Panc1 (cell line): ENCODE data around the gene CDK5RAP2. TPM values are rescaled to one million over a fixed set of nuclear protein-coding genes. Genes with fewer than 3 reads are reported as not detected.

Source experiments
- ATAC-seq: fragments of 200-7000 bp; cut with Tn5 transposase; 2 replicates; pipeline ENCODE4 v1.9.1; 2020; ENCODE audit warnings: mild to moderate bottlenecking, moderate library complexity
- BruUV-seq: library from RNA; stranded (reverse); fragments of 400-500 nt; replicated peaks from 2 replicates; lab custom pipeline; 2021; lab: Mats Ljungman, UMichigan
- CTCF ChIA-PET: fragments of 300-600 bp; sonication (Branson Sonifier 250); formaldehyde crosslinking; loops from one replicate; lab custom pipeline; 2022; ENCODE audit warnings: antibody characterized with exemption; lab: Charles Lee
- POLR2A ChIA-PET: fragments of 300-600 bp; sonication (Branson Sonifier 250); formaldehyde crosslinking; loops from one replicate; lab custom pipeline; 2022; ENCODE audit warnings: antibody characterized with exemption; lab: Charles Lee
- DNase-seq: peaks from one replicate; pipeline ENCODE4 v3.0.0-alpha.2; 2010; ENCODE audit warnings: low read depth, low spot score
- H3K27ac ChIP-seq: 2 replicates; pipeline ENCODE4 v1.5.1; 2011; ENCODE audit warnings: mild to moderate bottlenecking, low read length, inconsistent platforms
- H3K27me3 ChIP-seq: fragments of 200-500 bp; sonication (Bioruptor generic); 2 replicates; pipeline ENCODE4 v1.6.0; 2014; ENCODE audit warnings: low read length, inconsistent platforms; ENCODE audit not compliant: control insufficient read depth, insufficient read depth
- H3K36me3 ChIP-seq: fragments of 200-500 bp; sonication (Bioruptor generic); 2 replicates; pipeline ENCODE4 v1.5.1; 2014; ENCODE audit warnings: inconsistent platforms, mild to moderate bottlenecking, low read length, moderate library complexity; ENCODE audit not compliant: control insufficient read depth, insufficient read depth
- H3K4me1 ChIP-seq: 2 replicates; pipeline ENCODE4 v1.5.1; 2011; ENCODE audit warnings: inconsistent platforms, mild to moderate bottlenecking, low read length, moderate library complexity; ENCODE audit not compliant: control insufficient read depth, insufficient read depth
- H3K4me3 ChIP-seq, 2 experiments: 2 replicates each; pipeline ENCODE4 v1.5.1; 2011 to 2012; ENCODE audit warnings: low read depth in 2 of 2, low read length in 2 of 2, mild to moderate bottlenecking in 2 of 2, inconsistent platforms in 1 of 2, moderate library complexity in 1 of 2
- H3K9me3 ChIP-seq: fragments of 200-500 bp; sonication (Bioruptor generic); 2 replicates; pipeline ENCODE4 v1.5.1; 2014; ENCODE audit warnings: low read depth, mild to moderate bottlenecking, inconsistent platforms, low read length, moderate library complexity; ENCODE audit not compliant: control insufficient read depth, insufficient read depth
- POLR2AphosphoS5 ChIP-seq: IDR thresholded peaks from 2 replicates; pipeline ENCODE4 v1.6.1; 2012; ENCODE audit warnings: mild to moderate bottlenecking, low read depth, low read length, moderate library complexity
- SIN3A ChIP-seq: IDR thresholded peaks from 2 replicates; pipeline ENCODE4 v1.6.1; 2012; ENCODE audit warnings: low read depth, mild to moderate bottlenecking, low read length, moderate library complexity, borderline replicate concordance; ENCODE audit not compliant: insufficient read depth
- TCF7L2 ChIP-seq: IDR thresholded peaks from 2 replicates; pipeline ENCODE4 v1.6.1; 2011; ENCODE audit warnings: mild to moderate bottlenecking, low read depth, low read length, inconsistent platforms
- in situ Hi-C: cut with HindIII; loops from 2 replicates; pipeline ENCODE4 v1.10.0; 2016; ENCODE audit warnings: low sequenced_read_pairs, low pct_unique_long_range_greater_than_20kb
- intact Hi-C: fragments of 100-400 bp; cut with micrococcal nuclease; formaldehyde crosslinking; loops from one replicate; pipeline ENCODE4 v1.10.0; 2022; ENCODE audit not compliant: unreplicated experiment
- total RNA-seq: library from RNA; stranded (reverse); gene quantifications from one replicate; pipeline ENCODE4 v1.2.1, GENCODE V29; 2021; ENCODE audit not compliant: unreplicated experiment
- TF ChIP-seq, protein P1 (sequence below), 2 experiments: IDR thresholded peaks; 2 replicates each; pipeline ENCODE4 v1.6.1; 2011 to 2012; ENCODE audit warnings: low read depth in 2 of 2, control low read depth in 1 of 2, low read length in 1 of 2, mild to moderate bottlenecking in 1 of 2, moderate library complexity in 1 of 2; ENCODE audit not compliant: insufficient read depth in 1 of 2
- TF ChIP-seq, protein P2 (sequence below): fragments of 450-650 bp; IDR thresholded peaks from 2 replicates; pipeline ENCODE4 v1.5.1; 2017; ENCODE audit warnings: mild to moderate bottlenecking

Gene CDK5RAP2
- total RNA-seq, 1 experiment from 2014 or later, result 47.7 TPM

DNA sequence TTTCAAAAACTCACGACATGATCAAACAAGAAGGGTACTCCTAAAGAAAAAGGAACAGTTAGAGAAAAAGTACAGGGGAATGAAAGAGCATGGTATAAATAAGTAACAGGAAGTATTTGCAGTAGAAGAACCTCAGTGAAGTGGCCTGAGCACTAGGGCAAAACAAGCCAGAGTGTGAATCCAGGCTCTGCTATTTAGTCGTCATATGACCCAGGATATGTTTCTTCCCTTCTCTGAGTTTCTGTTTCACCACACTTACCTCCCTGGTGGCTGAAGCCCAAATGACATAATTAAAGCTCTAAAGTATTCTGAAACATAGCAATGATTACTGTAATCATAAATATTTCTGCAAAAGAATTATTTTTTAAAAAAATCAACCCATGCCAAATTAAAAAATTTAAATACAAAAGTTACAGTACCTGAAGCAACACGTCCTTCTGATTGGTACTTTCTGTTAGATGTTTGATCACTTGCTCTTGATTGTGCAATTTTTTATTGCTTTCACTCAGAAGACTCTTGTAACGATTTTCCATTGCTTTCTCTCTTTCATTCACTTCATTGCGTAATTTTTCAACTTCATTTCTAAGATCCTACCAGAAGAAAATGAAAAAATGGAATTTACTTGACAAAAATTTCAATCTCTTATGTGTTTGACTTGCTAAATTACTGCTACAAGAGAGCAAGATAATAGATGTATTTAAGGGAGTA, 88.9 kb downstream of the CDK5RAP2 start:
- no peaks in the 10 kb centered on the region for H3K27me3 ChIP-seq
- TF ChIP-seq, protein P1, sequence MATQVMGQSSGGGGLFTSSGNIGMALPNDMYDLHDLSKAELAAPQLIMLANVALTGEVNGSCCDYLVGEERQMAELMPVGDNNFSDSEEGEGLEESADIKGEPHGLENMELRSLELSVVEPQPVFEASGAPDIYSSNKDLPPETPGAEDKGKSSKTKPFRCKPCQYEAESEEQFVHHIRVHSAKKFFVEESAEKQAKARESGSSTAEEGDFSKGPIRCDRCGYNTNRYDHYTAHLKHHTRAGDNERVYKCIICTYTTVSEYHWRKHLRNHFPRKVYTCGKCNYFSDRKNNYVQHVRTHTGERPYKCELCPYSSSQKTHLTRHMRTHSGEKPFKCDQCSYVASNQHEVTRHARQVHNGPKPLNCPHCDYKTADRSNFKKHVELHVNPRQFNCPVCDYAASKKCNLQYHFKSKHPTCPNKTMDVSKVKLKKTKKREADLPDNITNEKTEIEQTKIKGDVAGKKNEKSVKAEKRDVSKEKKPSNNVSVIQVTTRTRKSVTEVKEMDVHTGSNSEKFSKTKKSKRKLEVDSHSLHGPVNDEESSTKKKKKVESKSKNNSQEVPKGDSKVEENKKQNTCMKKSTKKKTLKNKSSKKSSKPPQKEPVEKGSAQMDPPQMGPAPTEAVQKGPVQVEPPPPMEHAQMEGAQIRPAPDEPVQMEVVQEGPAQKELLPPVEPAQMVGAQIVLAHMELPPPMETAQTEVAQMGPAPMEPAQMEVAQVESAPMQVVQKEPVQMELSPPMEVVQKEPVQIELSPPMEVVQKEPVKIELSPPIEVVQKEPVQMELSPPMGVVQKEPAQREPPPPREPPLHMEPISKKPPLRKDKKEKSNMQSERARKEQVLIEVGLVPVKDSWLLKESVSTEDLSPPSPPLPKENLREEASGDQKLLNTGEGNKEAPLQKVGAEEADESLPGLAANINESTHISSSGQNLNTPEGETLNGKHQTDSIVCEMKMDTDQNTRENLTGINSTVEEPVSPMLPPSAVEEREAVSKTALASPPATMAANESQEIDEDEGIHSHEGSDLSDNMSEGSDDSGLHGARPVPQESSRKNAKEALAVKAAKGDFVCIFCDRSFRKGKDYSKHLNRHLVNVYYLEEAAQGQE (IDR thresholded peaks at IDR 0.05; ENCODE audit: insufficient read depth in 1 of 2, low read depth in 2 of 2, low read length in 1 of 2), result no peak
- TF ChIP-seq SIN3A (no peak), POLR2AphosphoS5 (no peak), TCF7L2 (no peak)
- TF ChIP-seq, protein P2, sequence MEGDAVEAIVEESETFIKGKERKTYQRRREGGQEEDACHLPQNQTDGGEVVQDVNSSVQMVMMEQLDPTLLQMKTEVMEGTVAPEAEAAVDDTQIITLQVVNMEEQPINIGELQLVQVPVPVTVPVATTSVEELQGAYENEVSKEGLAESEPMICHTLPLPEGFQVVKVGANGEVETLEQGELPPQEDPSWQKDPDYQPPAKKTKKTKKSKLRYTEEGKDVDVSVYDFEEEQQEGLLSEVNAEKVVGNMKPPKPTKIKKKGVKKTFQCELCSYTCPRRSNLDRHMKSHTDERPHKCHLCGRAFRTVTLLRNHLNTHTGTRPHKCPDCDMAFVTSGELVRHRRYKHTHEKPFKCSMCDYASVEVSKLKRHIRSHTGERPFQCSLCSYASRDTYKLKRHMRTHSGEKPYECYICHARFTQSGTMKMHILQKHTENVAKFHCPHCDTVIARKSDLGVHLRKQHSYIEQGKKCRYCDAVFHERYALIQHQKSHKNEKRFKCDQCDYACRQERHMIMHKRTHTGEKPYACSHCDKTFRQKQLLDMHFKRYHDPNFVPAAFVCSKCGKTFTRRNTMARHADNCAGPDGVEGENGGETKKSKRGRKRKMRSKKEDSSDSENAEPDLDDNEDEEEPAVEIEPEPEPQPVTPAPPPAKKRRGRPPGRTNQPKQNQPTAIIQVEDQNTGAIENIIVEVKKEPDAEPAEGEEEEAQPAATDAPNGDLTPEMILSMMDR, result no peak
- ATAC-seq (no peak), DNase-seq (no peak)
- intact Hi-C loops (no loop called here), in situ Hi-C loops (no loop called here)
- ChIA-PET POLR2A (no interaction called here), CTCF (no interaction called here)
- no peaks in the 10 kb centered on the region for H3K4me1 ChIP-seq
- BruUV-seq, result no TSS peak
- H3K27ac ChIP-seq, result no peak overlapping the region
- H3K36me3 ChIP-seq, result peaks cover 7% of the 10 kb centered on the region; the same call in 1 of the 2 replicates
- no peak overlapping the region for H3K4me3 ChIP-seq
- no peaks in the 10 kb centered on the region for H3K9me3 ChIP-seq

DNA sequence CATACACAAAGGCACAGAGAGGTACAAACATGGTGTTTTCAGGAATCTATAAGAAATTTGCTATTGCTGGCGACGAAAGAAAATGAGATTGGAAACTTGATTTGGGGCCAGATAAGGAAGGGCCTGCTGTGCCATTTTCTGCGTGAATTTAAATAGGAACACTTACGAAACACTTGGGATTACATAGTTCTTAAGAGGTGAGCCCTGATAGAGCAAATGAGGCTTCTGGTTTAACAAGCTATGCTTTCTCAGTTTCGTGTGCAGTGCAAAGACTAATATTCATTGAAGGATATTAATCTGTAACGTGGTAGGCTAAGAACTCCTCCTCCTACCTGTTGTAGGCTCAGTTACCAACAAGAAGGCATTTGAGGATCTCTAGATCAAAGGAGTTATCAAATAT, 93.1 kb downstream of the CDK5RAP2 start:
- TF ChIP-seq, protein P2, result no peak
- TF ChIP-seq POLR2AphosphoS5 (no peak), SIN3A (no peak), TCF7L2 (no peak)
- TF ChIP-seq, protein P1 (IDR thresholded peaks at IDR 0.05; ENCODE audit: insufficient read depth in 1 of 2, low read depth in 2 of 2, low read length in 1 of 2), result no peak
- intact Hi-C loops (no loop called here), in situ Hi-C loops (no loop called here)
- ChIA-PET CTCF (no interaction called here), POLR2A (no interaction called here)
- Histone ChIP-seq H3K36me3 (peaks cover 7% of the 10 kb centered on the region; the same call in 1 of the 2 replicates), H3K4me3 (no peak overlapping the region), H3K27ac (no peak overlapping the region), H3K4me1 (no peaks in the 10 kb centered on the region), H3K27me3 (no peaks in the 10 kb centered on the region), H3K9me3 (no peaks in the 10 kb centered on the region)
- DNase-seq (no peak), ATAC-seq (no peak)
- no TSS peak for BruUV-seq
